ENCODE results near the gene TMEM184A. TPM values are rescaled to one million over a fixed set of nuclear protein-coding genes. Genes with fewer than 3 reads are reported as not detected.
A peak's percentile ranks its signal among the peaks of the same experiment; 100 is the strongest.

TMEM184A gene
- polyA plus RNA-seq, 2 donors = 80.2 to 187 TPM

GRCh38 chr7:1554333-1555045, 1.5 kb downstream of the TMEM184A start:
- WGBS, 2 donors = 70 to 82% methylated on average over 19 to 20 of the region's 20 CpGs
- Histone ChIP-seq H3K9me3 (ENCODE audit: control insufficient read depth in 2 of 2, insufficient read depth in 1 of 2, low read depth in 1 of 2, low read length in 1 of 2) (no peaks in the 10 kb centered on the region), H3K4me1 (ENCODE audit: control insufficient read depth in 2 of 2, insufficient read depth in 2 of 2, low read length in 1 of 2) (peaks cover 4 to 20% of the 10 kb centered on the region in 2 donors), H3K27ac (ENCODE audit: low read depth in 2 of 2, low read length in 1 of 2) (peak overlapping the region; percentile 36 to 88), H3K36me3 (ENCODE audit: control insufficient read depth in 2 of 2, insufficient read depth in 2 of 2, low read length in 1 of 2) (peaks cover 0 to 34% of the 10 kb centered on the region in 2 donors), H3K4me3 (ENCODE audit: low read depth in 1 of 2, low read length in 2 of 2) (no peak overlapping the region), H3K27me3 (ENCODE audit: control insufficient read depth in 1 of 2, insufficient read depth in 2 of 2, low read length in 2 of 2) (no peaks in the 10 kb centered on the region)

- Histone ChIP-seq H3K36me3 (ENCODE audit: control insufficient read depth in 2 of 2, insufficient read depth in 2 of 2, low read length in 1 of 2) (peaks cover 0 to 42% of the 10 kb centered on the region in 2 donors), H3K27me3 (ENCODE audit: control insufficient read depth in 1 of 2, insufficient read depth in 2 of 2, low read length in 2 of 2) (no peaks in the 10 kb centered on the region), H3K9me3 (ENCODE audit: control insufficient read depth in 2 of 2, insufficient read depth in 1 of 2, low read depth in 1 of 2, low read length in 1 of 2) (no peaks in the 10 kb centered on the region), H3K4me3 (ENCODE audit: low read depth in 1 of 2, low read length in 2 of 2) (no peak overlapping the region), H3K27ac (ENCODE audit: low read depth in 2 of 2, low read length in 1 of 2) (no peak overlapping the region), H3K4me1 (ENCODE audit: control insufficient read depth in 2 of 2, insufficient read depth in 2 of 2, low read length in 1 of 2) (peaks cover 4 to 18% of the 10 kb centered on the region in 2 donors)
- WGBS, 2 donors = 87 to 90% methylated on average over 28 of the region's 28 CpGs
Measured at GRCh38 chr7:1553512-1554210, 2.3 kb downstream of the TMEM184A start.

- peaks cover 0 to 57% of the 10 kb centered on the region in 2 donors for H3K36me3 ChIP-seq (ENCODE audit: control insufficient read depth in 2 of 2, insufficient read depth in 2 of 2, low read length in 1 of 2)
- H3K27ac ChIP-seq (ENCODE audit: low read depth in 2 of 2, low read length in 1 of 2) = no peak overlapping the region
Measured at GRCh38 chr7:1552200-1552599, 3.8 kb downstream of the TMEM184A start.

GRCh38 chr7:1550846-1551155, 5.2 kb downstream of the TMEM184A start:
- peaks cover 4 to 8% of the 10 kb centered on the region in 2 donors for H3K4me1 ChIP-seq (ENCODE audit: control insufficient read depth in 2 of 2, insufficient read depth in 2 of 2, low read length in 1 of 2)
- no peak overlapping the region for H3K27ac ChIP-seq (ENCODE audit: low read depth in 2 of 2, low read length in 1 of 2)
- no peaks in the 10 kb centered on the region for H3K27me3 ChIP-seq (ENCODE audit: control insufficient read depth in 1 of 2, insufficient read depth in 2 of 2, low read length in 2 of 2)
- WGBS, 2 donors = 93% methylated on average over 14 to 17 of the region's 17 CpGs
- no peaks in the 10 kb centered on the region for H3K9me3 ChIP-seq (ENCODE audit: control insufficient read depth in 2 of 2, insufficient read depth in 1 of 2, low read depth in 1 of 2, low read length in 1 of 2)
- no peak overlapping the region for H3K4me3 ChIP-seq (ENCODE audit: low read depth in 1 of 2, low read length in 2 of 2)
- peaks cover 0 to 62% of the 10 kb centered on the region in 2 donors for H3K36me3 ChIP-seq (ENCODE audit: control insufficient read depth in 2 of 2, insufficient read depth in 2 of 2, low read length in 1 of 2)

More at GRCh38 chr7:1552200-1552599, 3.8 kb downstream of the TMEM184A start:
- Histone ChIP-seq H3K9me3 (ENCODE audit: control insufficient read depth in 2 of 2, insufficient read depth in 1 of 2, low read depth in 1 of 2, low read length in 1 of 2) (no peaks in the 10 kb centered on the region), H3K27me3 (ENCODE audit: control insufficient read depth in 1 of 2, insufficient read depth in 2 of 2, low read length in 2 of 2) (no peaks in the 10 kb centered on the region), H3K4me1 (ENCODE audit: control insufficient read depth in 2 of 2, insufficient read depth in 2 of 2, low read length in 1 of 2) (peaks cover 4 to 10% of the 10 kb centered on the region in 2 donors), H3K4me3 (ENCODE audit: low read depth in 1 of 2, low read length in 2 of 2) (no peak overlapping the region)
- WGBS, 2 donors = 85% methylated on average over 7 of the region's 7 CpGs

- H3K4me1 ChIP-seq (ENCODE audit: control insufficient read depth in 2 of 2, insufficient read depth in 2 of 2, low read length in 1 of 2) = peaks cover 0 to 6% of the 10 kb centered on the region in 2 donors
- H3K4me3 ChIP-seq (ENCODE audit: low read depth in 1 of 2, low read length in 2 of 2) = no peak overlapping the region
- H3K27me3 ChIP-seq (ENCODE audit: control insufficient read depth in 1 of 2, insufficient read depth in 2 of 2, low read length in 2 of 2) = no peaks in the 10 kb centered on the region
- H3K9me3 ChIP-seq (ENCODE audit: control insufficient read depth in 2 of 2, insufficient read depth in 1 of 2, low read depth in 1 of 2, low read length in 1 of 2) = no peaks in the 10 kb centered on the region
- H3K27ac ChIP-seq (ENCODE audit: low read depth in 2 of 2, low read length in 1 of 2) = no peak overlapping the region
- 89 to 90% methylated on average over 35 to 42 of the region's 42 CpGs for WGBS, 2 donors
- H3K36me3 ChIP-seq (ENCODE audit: control insufficient read depth in 2 of 2, insufficient read depth in 2 of 2, low read length in 1 of 2) = peaks cover 0 to 68% of the 10 kb centered on the region in 2 donors
Measured at GRCh38 chr7:1550005-1550845, 5.8 kb downstream of the TMEM184A start.

GRCh38 chr7:1549357-1550004, 6.5 kb downstream of the TMEM184A start:
- WGBS, 2 donors = 86% methylated on average over 27 of the region's 27 CpGs
- Histone ChIP-seq H3K27ac (ENCODE audit: low read depth in 2 of 2, low read length in 1 of 2) (no peak overlapping the region), H3K4me1 (ENCODE audit: control insufficient read depth in 2 of 2, insufficient read depth in 2 of 2, low read length in 1 of 2) (peaks cover 0 to 10% of the 10 kb centered on the region in 2 donors), H3K36me3 (ENCODE audit: control insufficient read depth in 2 of 2, insufficient read depth in 2 of 2, low read length in 1 of 2) (peaks cover 0 to 63% of the 10 kb centered on the region in 2 donors), H3K4me3 (ENCODE audit: low read depth in 1 of 2, low read length in 2 of 2) (no peak overlapping the region), H3K9me3 (ENCODE audit: control insufficient read depth in 2 of 2, insufficient read depth in 1 of 2, low read depth in 1 of 2, low read length in 1 of 2) (no peaks in the 10 kb centered on the region), H3K27me3 (ENCODE audit: control insufficient read depth in 1 of 2, insufficient read depth in 2 of 2, low read length in 2 of 2) (no peaks in the 10 kb centered on the region)

- Histone ChIP-seq H3K4me1 (ENCODE audit: control insufficient read depth in 2 of 2, insufficient read depth in 2 of 2, low read length in 1 of 2) (peaks cover 0 to 16% of the 10 kb centered on the region in 2 donors), H3K4me3 (ENCODE audit: low read depth in 1 of 2, low read length in 2 of 2) (no peak overlapping the region), H3K36me3 (ENCODE audit: control insufficient read depth in 2 of 2, insufficient read depth in 2 of 2, low read length in 1 of 2) (peaks cover 0 to 67% of the 10 kb centered on the region in 2 donors), H3K9me3 (ENCODE audit: control insufficient read depth in 2 of 2, insufficient read depth in 1 of 2, low read depth in 1 of 2, low read length in 1 of 2) (no peaks in the 10 kb centered on the region), H3K27me3 (ENCODE audit: control insufficient read depth in 1 of 2, insufficient read depth in 2 of 2, low read length in 2 of 2) (no peaks in the 10 kb centered on the region), H3K27ac (ENCODE audit: low read depth in 2 of 2, low read length in 1 of 2) (no peak overlapping the region)
- WGBS, 2 donors = 83 to 86% methylated on average over 14 of the region's 14 CpGs
Measured at GRCh38 chr7:1548944-1549343, 7.1 kb downstream of the TMEM184A start.

GRCh38 chr7:1548438-1548831, 7.6 kb downstream of the TMEM184A start:
- Histone ChIP-seq H3K27ac (ENCODE audit: low read depth in 2 of 2, low read length in 1 of 2) (no peak overlapping the region), H3K27me3 (ENCODE audit: control insufficient read depth in 1 of 2, insufficient read depth in 2 of 2, low read length in 2 of 2) (no peaks in the 10 kb centered on the region), H3K4me3 (ENCODE audit: low read depth in 1 of 2, low read length in 2 of 2) (no peak overlapping the region), H3K4me1 (ENCODE audit: control insufficient read depth in 2 of 2, insufficient read depth in 2 of 2, low read length in 1 of 2) (peaks cover 0 to 18% of the 10 kb centered on the region in 2 donors), H3K9me3 (ENCODE audit: control insufficient read depth in 2 of 2, insufficient read depth in 1 of 2, low read depth in 1 of 2, low read length in 1 of 2) (no peaks in the 10 kb centered on the region), H3K36me3 (ENCODE audit: control insufficient read depth in 2 of 2, insufficient read depth in 2 of 2, low read length in 1 of 2) (peaks cover 0 to 63% of the 10 kb centered on the region in 2 donors)
- WGBS, 2 donors = 75% methylated on average over 17 of the region's 17 CpGs

Data from esophagus (tissue), 2 donors.